Activated naive CD4-positive, alpha-beta T cell treated with anti-CD3 and anti-CD28 coated beads for 36 hours (primary cell): Measurements from ENCODE around the gene CCZ1B. TPM values are rescaled to one million over a fixed set of nuclear protein-coding genes. Genes with fewer than 3 reads are reported as not detected.
"Not testable (repeated sequence)": the region's sequence is repeated elsewhere in the genome, so short reads cannot be mapped to it uniquely, and the experiment has no call there.

ENCODE experiments used
- CTCF ChIA-PET: fragments of 350-600 bp; sonication (Branson Sonifier 250); formaldehyde crosslinking; loops from one replicate; lab custom pipeline; 2021; ENCODE audit warnings: antibody characterized with exemption; lab: Charles Lee
- DNase-seq: peaks from one replicate; pipeline ENCODE4 v3.0.0-alpha.2; 2020
- H3K27ac Mint-ChIP-seq: one replicate; pipeline ENCODE4 v1.8.0; 2021; ENCODE audit warnings: mild to moderate bottlenecking, mixed read lengths
- H3K27me3 Mint-ChIP-seq: one replicate; pipeline ENCODE4 v1.8.0; 2021; ENCODE audit warnings: low read depth, mixed read lengths
- H3K36me3 Mint-ChIP-seq: one replicate; pipeline ENCODE4 v1.8.0; 2021; ENCODE audit warnings: low read depth, mixed read lengths
- H3K4me1 Mint-ChIP-seq: one replicate; pipeline ENCODE4 v1.8.0; 2021; ENCODE audit warnings: low read depth, mixed read lengths
- H3K4me3 Mint-ChIP-seq: one replicate; pipeline ENCODE4 v1.8.0; 2021; ENCODE audit warnings: mild to moderate bottlenecking, moderate library complexity, mixed read lengths
- H3K9me3 Mint-ChIP-seq: one replicate; pipeline ENCODE4 v1.8.0; 2021; ENCODE audit warnings: mixed read lengths
- intact Hi-C: fragments of 100-400 bp; cut with micrococcal nuclease; formaldehyde crosslinking; loops from one replicate; pipeline ENCODE4 v1.15.1; 2023
- total RNA-seq, 2 experiments: library from RNA; stranded (reverse); gene quantifications; one replicate each; pipeline ENCODE4 v1.2.3, GENCODE V29; 2021

CCZ1B gene
- 10 to 100 TPM; 66.1 to 68.6 TPM for total RNA-seq

GRCh38 chr7:6826151-6826550 lies at the start of gene CCZ1B:
Gene CCZ1B (minus strand): TSS chr7:6826275. CDS start chr7:6826197, 78 bp downstream.
- H3K9me3 Mint-ChIP-seq, H3K36me3 Mint-ChIP-seq, H3K4me1 Mint-ChIP-seq, CTCF ChIA-PET, intact Hi-C loops, H3K27me3 Mint-ChIP-seq: not testable (repeated sequence)
- H3K4me3 Mint-ChIP-seq = peak within 1 kb of the TSS; percentile 84
- DNase-seq = peak; percentile 77
- peak within 1 kb of the TSS; percentile 85 for H3K27ac Mint-ChIP-seq

GRCh38 chr7:6875022-6875421 lies 48.9 kb upstream of the CCZ1B start:
- H3K27me3 Mint-ChIP-seq, CTCF ChIA-PET, H3K27ac Mint-ChIP-seq, DNase-seq, H3K4me1 Mint-ChIP-seq, H3K9me3 Mint-ChIP-seq, H3K4me3 Mint-ChIP-seq, H3K36me3 Mint-ChIP-seq, intact Hi-C loops: not testable (repeated sequence)

- H3K4me3 Mint-ChIP-seq, H3K4me1 Mint-ChIP-seq, H3K9me3 Mint-ChIP-seq, H3K27me3 Mint-ChIP-seq, DNase-seq, H3K27ac Mint-ChIP-seq, H3K36me3 Mint-ChIP-seq, CTCF ChIA-PET: not testable (repeated sequence)
- intact Hi-C loops = loop anchor here (5.0 kb wide), 1 partner anchor 355 kb away; no protein-coding TSS in a partner anchor
Measured at GRCh38 chr7:6872246-6872945, 46.3 kb upstream of the CCZ1B start.

GRCh38 chr7:6871421-6872144 lies 45.5 kb upstream of the CCZ1B start:
- intact Hi-C loops = loop anchor here (5.0 kb wide), 1 partner anchor 354 kb away; no protein-coding TSS in a partner anchor
- H3K27me3 Mint-ChIP-seq, CTCF ChIA-PET, H3K9me3 Mint-ChIP-seq, H3K4me1 Mint-ChIP-seq, H3K4me3 Mint-ChIP-seq, H3K36me3 Mint-ChIP-seq, H3K27ac Mint-ChIP-seq: not testable (repeated sequence)
- DNase-seq = peak; percentile 72

GRCh38 chr7:6864751-6865150 lies 38.7 kb upstream of the CCZ1B start:
- H3K27ac Mint-ChIP-seq, intact Hi-C loops, H3K27me3 Mint-ChIP-seq, H3K36me3 Mint-ChIP-seq, DNase-seq, H3K9me3 Mint-ChIP-seq, CTCF ChIA-PET, H3K4me1 Mint-ChIP-seq, H3K4me3 Mint-ChIP-seq: not testable (repeated sequence)

- H3K4me1 Mint-ChIP-seq, H3K4me3 Mint-ChIP-seq, DNase-seq, CTCF ChIA-PET, H3K36me3 Mint-ChIP-seq, H3K9me3 Mint-ChIP-seq, H3K27ac Mint-ChIP-seq, H3K27me3 Mint-ChIP-seq, intact Hi-C loops: not testable (repeated sequence)
Measured at GRCh38 chr7:6864188-6864587, 38.1 kb upstream of the CCZ1B start.

- DNase-seq, intact Hi-C loops, H3K36me3 Mint-ChIP-seq, CTCF ChIA-PET, H3K27me3 Mint-ChIP-seq, H3K4me1 Mint-ChIP-seq, H3K9me3 Mint-ChIP-seq, H3K27ac Mint-ChIP-seq, H3K4me3 Mint-ChIP-seq: not testable (repeated sequence)
Measured at GRCh38 chr7:6862876-6863275, 36.8 kb upstream of the CCZ1B start.

- peak; percentile 89 for DNase-seq
- CTCF ChIA-PET = interaction anchor here (0.6 to 2.0 kb wide), 3 partner anchors 12 to 849 kb away, joined by 3 to 4 read pairs (median 3); partner anchors contain the start of genes AIMP2 and PMS2
- not testable (repeated sequence) for H3K27me3 Mint-ChIP-seq, H3K4me1 Mint-ChIP-seq, H3K27ac Mint-ChIP-seq, H3K36me3 Mint-ChIP-seq, H3K4me3 Mint-ChIP-seq, H3K9me3 Mint-ChIP-seq
- intact Hi-C loops = loop anchor here (1.0 to 10.0 kb wide), 6 partner anchors 268 to 853 kb away; partner anchors contain the start of genes AIMP2, CYTH3, INTS15 and PMS2
Measured at GRCh38 chr7:6857721-6858314, 31.7 kb upstream of the CCZ1B start.

- intact Hi-C loops = loop anchor here (2.0 to 10.0 kb wide), 5 partner anchors 339 to 851 kb away; partner anchors contain the start of genes AIMP2, CYTH3 and PMS2
- H3K27ac Mint-ChIP-seq, DNase-seq, H3K4me1 Mint-ChIP-seq, H3K36me3 Mint-ChIP-seq, H3K27me3 Mint-ChIP-seq, CTCF ChIA-PET, H3K9me3 Mint-ChIP-seq: not testable (repeated sequence)
- peak overlapping the region; percentile 70 for H3K4me3 Mint-ChIP-seq
Measured at GRCh38 chr7:6855563-6856131, 29.6 kb upstream of the CCZ1B start.

- not testable (repeated sequence) for H3K36me3 Mint-ChIP-seq, H3K27me3 Mint-ChIP-seq, H3K9me3 Mint-ChIP-seq, H3K4me1 Mint-ChIP-seq, H3K27ac Mint-ChIP-seq
- peak; percentile 27 for DNase-seq
- H3K4me3 Mint-ChIP-seq = peak overlapping the region; percentile 67
- intact Hi-C loops = loop anchor here (2.0 to 10.0 kb wide), 4 partner anchors 418 to 850 kb away; partner anchors contain the start of genes AIMP2, CYTH3 and PMS2
- CTCF ChIA-PET = interaction anchor here (0.6 kb wide), 1 partner anchor 221 kb away, joined by 3 read pairs; no protein-coding TSS in a partner anchor
Measured at GRCh38 chr7:6854747-6855562, 28.9 kb upstream of the CCZ1B start.

GRCh38 chr7:6853681-6854080 lies 27.6 kb upstream of the CCZ1B start:
- CTCF ChIA-PET, DNase-seq, H3K36me3 Mint-ChIP-seq, H3K27me3 Mint-ChIP-seq, H3K27ac Mint-ChIP-seq, H3K9me3 Mint-ChIP-seq, H3K4me1 Mint-ChIP-seq: not testable (repeated sequence)
- peak overlapping the region; percentile 62 for H3K4me3 Mint-ChIP-seq
- intact Hi-C loops = loop anchor here (2.0 to 10.0 kb wide), 2 partner anchors 747 to 849 kb away; partner anchors contain the start of genes AIMP2 and PMS2
